RWPE1 (cell line): Measurements from ENCODE around the gene KATNAL2.

Experiments
- CTCF ChIA-PET: fragments of 350-600 bp; sonication (Branson Sonifier 250); formaldehyde crosslinking; extraction: SDS; loops from one replicate; lab custom pipeline; 2021; lab: Yijun Ruan, JAX
- POLR2A ChIA-PET: fragments of 400-600 bp; formaldehyde crosslinking; extraction: SDS; loops from one replicate; lab custom pipeline; 2020; ENCODE audit warnings: antibody characterized with exemption; ENCODE audit not compliant: low non-redundant PET; lab: Yijun Ruan, JAX
- DNase-seq: peaks from one replicate; pipeline ENCODE4 v3.0.0; 2012; ENCODE audit warnings: low spot score
- H3K27ac ChIP-seq: fragments of 450-650 bp; 2 replicates; pipeline ENCODE4 v1.5.1; 2017
- CTCF ChIP-seq: fragments of 450-650 bp; conservative IDR thresholded peaks from 2 replicates; pipeline ENCODE4 v1.5.1; 2017; ENCODE audit warnings: low read depth, mild to moderate bottlenecking

Gene KATNAL2

GRCh38 chr18:47050468-47050867, 133.1 kb downstream of the KATNAL2 start:
- POLR2A ChIA-PET: no interaction called here
- peak; percentile 11 for DNase-seq
- CTCF ChIA-PET: interaction anchor here (0.6 to 0.8 kb wide), 5 partner anchors 152 to 1613 kb away, joined by 3 to 4 read pairs (median 3); no protein-coding TSS in a partner anchor
- peak; percentile 79 for TF ChIP-seq CTCF
- H3K27ac ChIP-seq: no peak overlapping the region

DNA sequence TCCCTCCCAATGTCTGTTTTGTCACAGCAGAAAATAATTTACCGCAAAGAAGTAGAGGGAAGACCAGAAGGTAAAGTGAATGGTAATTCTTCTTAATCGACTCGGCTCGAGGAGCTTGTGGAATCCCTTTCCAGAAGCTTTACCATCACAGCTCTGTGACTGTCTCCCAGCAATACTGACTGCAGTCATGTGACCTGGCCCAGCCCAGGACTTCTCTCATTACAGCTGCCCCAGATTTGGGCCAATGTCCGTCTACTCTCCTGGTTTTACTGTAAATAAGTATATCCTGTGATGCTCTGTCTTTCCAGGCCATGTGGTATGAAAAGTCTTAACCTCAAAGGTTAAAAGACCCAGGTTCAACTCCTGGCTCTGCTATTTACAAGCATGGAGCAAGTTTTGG, 137.0 kb downstream of the KATNAL2 start:
- H3K27ac ChIP-seq: no peak overlapping the region
- TF ChIP-seq CTCF: no peak
- ChIA-PET CTCF (interaction anchor here (0.7 kb wide), 1 partner anchor 163 kb away, joined by 3 read pairs; no protein-coding TSS in a partner anchor), POLR2A (no interaction called here)
- no peak for DNase-seq

DNA sequence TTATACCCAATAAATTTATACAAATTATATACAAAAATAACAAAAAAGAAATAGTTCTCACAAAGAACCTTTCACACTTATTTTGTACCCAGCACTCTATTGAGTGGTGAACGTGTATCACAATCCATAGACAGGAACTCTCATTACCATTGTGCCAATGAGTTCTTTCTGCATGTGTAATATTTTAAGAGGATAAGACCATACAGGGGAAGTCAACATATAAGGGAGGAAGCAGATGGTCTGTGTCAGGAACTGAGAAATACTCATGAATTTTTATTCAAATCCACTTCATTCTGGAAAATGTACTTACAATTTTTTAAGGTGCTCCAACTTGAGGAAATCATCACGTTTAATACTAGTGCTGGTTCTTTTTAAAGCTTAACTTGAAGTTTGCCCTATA, 145.1 kb downstream of the KATNAL2 start:
- no peak for TF ChIP-seq CTCF
- no peak overlapping the region for H3K27ac ChIP-seq
- CTCF ChIA-PET: no interaction called here
- POLR2A ChIA-PET: no interaction called here
- no peak for DNase-seq

DNA sequence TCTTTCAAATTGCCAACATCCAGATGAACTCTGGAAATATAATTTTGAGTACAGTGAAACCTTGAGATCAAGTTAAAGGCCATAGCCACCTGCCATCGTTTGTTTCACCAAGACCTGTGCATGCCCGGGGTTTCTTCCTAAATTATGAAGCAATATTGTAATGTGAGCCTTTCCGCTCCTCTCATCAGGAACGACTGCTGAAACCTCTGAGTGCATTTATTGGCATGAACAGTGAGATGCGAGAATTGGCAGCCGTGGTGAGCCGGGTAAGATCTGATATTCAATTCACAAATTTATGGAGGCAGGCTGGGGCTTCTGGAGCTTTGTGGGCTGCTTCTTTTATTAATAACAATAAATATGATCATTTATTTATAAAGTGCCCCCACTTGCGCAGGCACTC, 145.7 kb downstream of the KATNAL2 start:
- CTCF ChIA-PET: no interaction called here
- TF ChIP-seq CTCF: no peak
- DNase-seq: no peak
- POLR2A ChIA-PET: no interaction called here
- no peak overlapping the region for H3K27ac ChIP-seq

DNA sequence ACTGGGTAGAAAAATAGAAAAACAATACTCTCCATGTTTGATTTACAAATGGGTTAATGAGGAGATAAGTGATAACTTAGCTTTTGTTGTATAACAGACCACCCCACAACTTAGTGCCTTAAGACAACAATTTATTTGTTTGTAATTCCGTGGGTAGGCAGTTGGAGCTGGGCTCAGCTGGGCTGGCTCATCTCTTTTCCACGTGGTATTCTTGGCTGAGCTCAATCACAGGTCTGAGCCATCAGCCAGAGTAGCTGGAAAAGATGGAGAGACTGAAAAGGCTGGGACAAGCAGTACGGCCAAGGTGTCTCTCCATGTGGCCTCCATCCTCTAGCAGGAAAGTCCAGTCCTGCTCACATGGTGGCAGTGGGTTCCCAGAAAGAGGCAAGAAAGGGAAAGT, 150.2 kb downstream of the KATNAL2 start:
- no peak for DNase-seq

DNA sequence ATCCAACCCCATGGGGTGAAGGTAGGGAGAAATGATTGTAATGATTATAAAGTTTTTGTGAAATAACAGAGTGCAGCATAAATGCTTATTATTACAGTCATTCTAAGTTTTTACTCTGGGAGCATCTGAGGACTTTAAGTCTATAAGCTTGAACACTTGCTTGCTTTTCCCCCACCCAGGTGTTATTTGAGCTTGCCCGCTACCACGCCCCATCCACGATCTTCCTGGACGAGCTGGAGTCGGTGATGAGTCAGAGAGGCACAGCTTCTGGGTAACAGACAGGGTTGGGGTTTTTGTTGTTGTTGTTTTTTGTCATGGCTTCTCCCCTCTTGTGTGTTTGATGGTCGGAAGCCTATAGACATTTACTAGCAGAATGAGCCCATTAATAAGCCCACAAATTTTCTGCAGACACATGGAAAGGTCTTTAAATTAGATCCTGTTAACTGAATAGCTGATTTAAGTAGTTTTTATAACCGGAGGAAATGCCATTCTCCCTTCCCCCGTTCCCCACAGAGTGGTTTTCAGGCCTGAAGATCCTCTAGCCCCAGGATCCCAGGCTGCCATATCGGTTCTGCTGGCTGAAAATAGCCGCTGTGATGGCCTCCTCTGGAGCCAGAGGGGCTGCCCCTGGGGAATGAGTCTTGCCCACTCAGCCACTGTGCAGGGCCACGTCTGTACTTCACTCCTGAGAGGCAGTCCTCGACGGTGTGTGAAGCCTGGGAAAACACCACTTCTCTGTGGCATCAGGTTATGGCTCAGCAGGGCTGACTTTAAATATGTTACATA, 157.9 kb downstream of the KATNAL2 start:
- ChIA-PET POLR2A (no interaction called here), CTCF (interaction anchor here (0.6 kb wide), 1 partner anchor 899 kb away, joined by 3 read pairs; no protein-coding TSS in a partner anchor)
- DNase-seq: peak; percentile 51
- no peak overlapping the region; the same call in 1 of the 2 replicates for H3K27ac ChIP-seq
- no peak for TF ChIP-seq CTCF

More for the DNA sequence above, 150.2 kb downstream of the KATNAL2 start:
- TF ChIP-seq CTCF: no peak
- CTCF ChIA-PET: no interaction called here
- POLR2A ChIA-PET: no interaction called here
- H3K27ac ChIP-seq: no peak overlapping the region
